Sciatic nerve (tissue), 2 donors: ENCODE measurements around the gene GLT1D1. TPM values are rescaled to one million over a fixed set of nuclear protein-coding genes. Genes with fewer than 3 reads are reported as not detected.

Experiments used
- ATAC-seq: fragments of 200-7000 bp; cut with Tn5 transposase; one replicate; pipeline ENCODE4 v1.9.1; 2020; ENCODE audit warnings: mild to moderate bottlenecking, moderate library complexity
- DNase-seq: peaks from one replicate; pipeline ENCODE4 v3.0.0-alpha.2; 2020; ENCODE audit warnings: low spot score
- intact Hi-C: fragments of 100-400 bp; cut with DNase I; formaldehyde crosslinking; loops from one replicate; pipeline ENCODE4 v1.14.2; 2022
- total RNA-seq: library from RNA; stranded (reverse); fragmentation: NEBNext Ultra II Directional; extraction: Animal tissue kit (Norgen Biotek cat#: 25700); gene quantifications from one replicate; pipeline ENCODE4 v1.2.1, GENCODE V29; 2021
- donor health status: DM: no; HTN: no; CAD: no.
- donor health status: DM: no; HTN: no; CAD: no.

Gene GLT1D1
- total RNA-seq, 1 donor from 2014 or later, result 2.0 TPM

DNA sequence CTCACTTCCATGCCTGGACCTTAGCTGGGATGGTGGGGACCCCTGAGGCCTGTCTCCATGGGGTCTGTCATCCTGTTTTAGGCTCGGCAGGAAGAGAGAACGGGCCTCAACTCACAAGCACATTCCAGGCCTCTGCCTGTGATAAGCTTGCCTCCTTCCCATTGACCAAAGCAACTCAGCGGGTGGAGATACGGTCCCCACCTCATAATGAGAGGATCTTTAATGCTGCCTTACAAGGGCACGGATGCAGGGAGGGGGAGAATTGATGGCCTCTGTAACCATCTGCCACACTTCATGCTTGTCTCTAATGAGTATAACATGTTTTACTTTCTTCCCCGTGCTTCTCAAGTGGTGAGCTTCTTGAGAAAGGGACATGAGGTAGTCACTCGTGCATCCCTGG, 50.0 kb downstream of the GLT1D1 start:
- DNase-seq (no peak), ATAC-seq (no peak)
- intact Hi-C loops, result no loop called here

DNA sequence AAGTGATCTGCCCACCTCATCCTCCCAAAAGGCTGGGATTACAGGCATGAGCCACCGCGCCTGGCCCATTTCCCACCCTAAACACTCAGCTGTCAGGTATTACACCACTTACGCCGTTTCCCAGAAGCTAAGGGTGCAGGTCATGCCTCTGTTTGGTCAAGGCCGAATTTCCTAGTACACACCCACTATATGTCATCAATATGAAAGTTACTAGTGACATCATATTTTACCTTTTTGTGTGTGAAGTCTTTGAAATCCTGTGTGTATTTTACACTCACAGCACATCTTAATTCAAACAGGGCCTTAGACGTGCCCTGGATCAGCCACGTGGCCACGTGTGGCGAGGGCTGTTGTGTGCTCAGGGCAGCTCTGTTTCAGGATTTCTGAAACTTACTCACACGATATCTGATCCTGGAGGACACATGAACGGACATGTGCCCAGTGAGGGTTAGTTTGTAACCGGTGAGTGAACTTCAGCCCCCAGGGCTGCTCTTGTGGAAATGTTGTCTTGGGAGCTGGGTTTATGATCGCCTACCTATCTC, 51.8 kb downstream of the GLT1D1 start:
- no peak for ATAC-seq
- DNase-seq, result no peak
- intact Hi-C loops, result no loop called here

- ATAC-seq (no peak), DNase-seq (no peak)
- intact Hi-C loops, result no loop called here
These were observed 53.3 kb downstream of the GLT1D1 start for GRCh38 chr12:128906485-128907137.

GRCh38 chr12:128908254-128908653, 55.0 kb downstream of the GLT1D1 start:
- DNase-seq (no peak), ATAC-seq (no peak)
- intact Hi-C loops, result no loop called here

GRCh38 chr12:128909653-128910052, 56.4 kb downstream of the GLT1D1 start:
- no peak for DNase-seq
- intact Hi-C loops, result no loop called here
- ATAC-seq, result no peak

DNA sequence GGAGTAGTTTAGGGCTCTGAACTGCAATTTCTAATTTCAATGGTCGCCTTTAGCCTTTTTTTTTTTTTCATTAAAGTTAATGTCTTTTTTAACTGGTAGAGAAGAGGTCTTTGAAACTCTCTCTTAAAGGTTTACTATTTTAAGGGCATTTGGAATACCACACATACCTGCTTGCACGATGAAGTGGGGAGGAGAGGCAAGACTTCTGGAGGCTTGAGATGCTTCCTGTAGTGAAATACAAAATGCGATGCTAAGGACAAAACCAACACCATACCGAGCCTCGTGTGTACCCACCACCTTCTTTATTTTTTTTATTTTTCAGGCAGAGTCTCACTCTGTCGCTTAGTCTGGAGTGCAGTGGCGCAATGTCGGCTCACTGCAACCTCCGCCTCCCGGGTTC, 57.4 kb downstream of the GLT1D1 start:
- DNase-seq (no peak), ATAC-seq (no peak)

DNA sequence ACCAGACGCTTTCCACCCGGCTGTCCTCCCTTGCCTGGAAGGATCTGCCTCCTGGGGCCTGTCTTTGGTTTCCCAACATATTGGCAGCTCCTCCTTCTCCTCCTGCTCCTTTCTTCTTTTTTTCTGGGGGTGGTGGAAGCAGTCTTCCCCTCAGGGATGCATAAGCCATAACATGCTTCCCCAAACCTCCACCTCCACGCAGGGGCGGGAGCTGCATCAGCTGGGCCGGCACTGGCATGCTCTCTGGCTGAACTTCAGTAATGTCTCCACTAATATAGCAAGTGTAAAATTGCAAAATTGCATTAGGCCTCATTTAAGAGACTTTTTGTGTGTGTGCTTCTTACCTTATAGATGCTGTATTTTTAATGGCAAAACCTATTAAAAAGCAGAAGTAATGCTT, 58.6 kb downstream of the GLT1D1 start:
- DNase-seq (no peak), ATAC-seq (no peak)
- intact Hi-C loops, result no loop called here

More for the DNA sequence above, 57.4 kb downstream of the GLT1D1 start:
- intact Hi-C loops, result no loop called here

GRCh38 chr12:128914908-128915563, 61.8 kb downstream of the GLT1D1 start:
- intact Hi-C loops, result no loop called here
- ATAC-seq, result no peak
- DNase-seq, result no peak

DNA sequence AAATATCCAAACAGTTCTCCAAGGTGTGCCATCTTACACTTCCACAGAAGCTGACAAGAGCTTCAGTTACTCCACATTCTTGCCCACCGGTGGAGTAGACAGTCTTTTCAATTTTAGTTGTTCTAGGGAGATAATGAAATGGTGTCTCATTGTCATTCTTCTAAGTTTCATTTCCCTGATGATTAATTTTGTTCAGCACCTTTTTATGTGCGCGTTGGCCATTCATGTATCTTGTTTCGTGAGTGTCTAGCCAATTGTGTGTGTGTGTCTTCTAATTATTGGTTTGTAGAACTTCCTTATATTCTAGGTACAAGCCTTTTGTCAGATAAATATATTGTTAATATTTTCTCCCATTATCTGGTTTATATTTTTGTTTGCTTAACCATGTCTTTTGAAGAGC, 63.1 kb downstream of the GLT1D1 start:
- intact Hi-C loops, result no loop called here
- no peak for DNase-seq
- ATAC-seq, result no peak

GRCh38 chr12:128918481-128919260, 65.4 kb downstream of the GLT1D1 start:
- intact Hi-C loops, result no loop called here
- DNase-seq (no peak), ATAC-seq (no peak)

DNA sequence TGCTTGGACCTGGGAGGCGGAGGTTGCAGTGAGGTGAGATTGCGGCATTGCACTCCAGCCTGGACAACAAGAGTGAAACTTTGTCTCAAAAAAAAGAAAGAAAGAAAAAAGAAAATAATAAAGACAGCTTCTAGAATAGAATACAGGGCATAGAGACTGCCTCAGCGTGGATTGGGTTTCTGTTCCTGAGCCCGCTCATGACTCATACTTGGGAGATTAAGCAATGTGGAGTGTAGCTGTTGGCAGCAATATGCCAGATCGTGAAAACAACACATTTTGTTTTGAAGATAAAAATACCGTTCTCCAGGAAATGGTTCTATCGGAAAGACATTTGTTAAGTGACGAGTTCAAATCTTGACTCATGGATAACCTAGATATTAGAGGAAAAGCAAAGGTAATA, 67.2 kb downstream of the GLT1D1 start:
- intact Hi-C loops, result no loop called here
- ATAC-seq, result peak; percentile 89
- no peak for DNase-seq

GRCh38 chr12:128928361-128928760, 75.1 kb downstream of the GLT1D1 start:
- DNase-seq, result no peak
- ATAC-seq, result no peak
- intact Hi-C loops, result no loop called here

- intact Hi-C loops, result no loop called here
- ATAC-seq, result peak; percentile 26
- no peak for DNase-seq
These were observed 75.8 kb downstream of the GLT1D1 start for GRCh38 chr12:128929057-128929456.

DNA sequence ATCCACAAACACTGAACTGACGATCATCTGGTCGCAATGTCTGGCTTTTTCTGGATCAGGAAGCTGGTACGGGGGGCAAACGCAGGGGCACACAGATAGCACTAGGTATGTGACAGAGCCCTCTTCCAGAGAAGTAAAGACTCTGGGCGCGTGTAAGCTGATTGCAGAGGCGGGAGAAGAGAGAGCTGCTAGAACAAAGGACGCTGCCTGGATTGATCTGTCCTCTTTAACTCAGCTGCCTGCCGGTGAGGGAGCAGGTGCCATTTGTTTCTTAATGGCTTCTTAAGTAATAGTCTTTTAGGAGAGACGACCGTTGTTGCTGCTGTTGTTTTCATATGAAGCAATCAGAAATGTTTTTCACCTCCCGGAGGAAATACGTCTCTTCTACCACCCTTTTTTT, 77.3 kb downstream of the GLT1D1 start:
- no peak for ATAC-seq
- DNase-seq, result no peak
- intact Hi-C loops, result no loop called here

DNA sequence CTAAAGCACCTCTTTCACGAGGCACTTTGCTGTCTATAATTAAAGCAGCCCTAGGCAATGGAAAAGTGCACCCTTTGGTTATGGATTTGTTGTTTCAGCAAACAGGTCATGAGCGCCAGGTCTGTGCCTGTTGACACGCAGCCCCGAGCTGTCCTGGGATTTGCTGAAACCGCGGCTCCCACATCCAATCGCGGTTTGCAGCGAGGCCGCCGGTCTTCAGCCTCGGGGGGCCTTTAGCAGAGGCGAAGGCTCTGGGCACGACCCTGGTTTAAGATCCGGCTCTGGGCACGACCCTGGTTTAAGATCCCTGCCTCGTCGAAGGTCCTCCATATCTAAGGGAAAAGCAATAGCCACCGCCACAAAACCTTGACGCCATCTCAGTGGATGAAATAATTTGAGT, 79.2 kb downstream of the GLT1D1 start:
- no peak for DNase-seq
- intact Hi-C loops, result no loop called here
- ATAC-seq, result no peak

- DNase-seq, result no peak
- intact Hi-C loops, result no loop called here
- no peak for ATAC-seq
These were observed 79.8 kb downstream of the GLT1D1 start for GRCh38 chr12:128933039-128933438.

DNA sequence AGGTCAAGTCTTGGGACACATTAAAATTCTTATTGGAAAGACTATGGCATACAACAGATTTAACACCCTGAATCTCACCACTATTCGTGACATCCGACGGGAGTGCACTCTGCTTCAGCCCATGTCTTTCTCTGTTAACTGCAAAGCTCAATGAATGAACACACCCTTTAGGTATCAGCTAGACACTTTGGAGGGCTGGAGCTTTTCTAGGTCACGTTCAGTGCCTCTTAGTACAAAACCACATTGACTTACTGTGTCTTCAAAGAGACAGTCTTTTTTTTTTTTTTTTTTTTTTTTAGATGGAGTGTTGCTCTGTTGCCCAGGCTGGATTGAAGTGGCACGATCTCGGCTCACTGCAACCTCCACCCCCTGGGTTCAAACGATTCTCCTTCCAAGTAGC, 80.6 kb downstream of the GLT1D1 start:
- intact Hi-C loops, result no loop called here
- ATAC-seq, result no peak
- DNase-seq, result no peak

DNA sequence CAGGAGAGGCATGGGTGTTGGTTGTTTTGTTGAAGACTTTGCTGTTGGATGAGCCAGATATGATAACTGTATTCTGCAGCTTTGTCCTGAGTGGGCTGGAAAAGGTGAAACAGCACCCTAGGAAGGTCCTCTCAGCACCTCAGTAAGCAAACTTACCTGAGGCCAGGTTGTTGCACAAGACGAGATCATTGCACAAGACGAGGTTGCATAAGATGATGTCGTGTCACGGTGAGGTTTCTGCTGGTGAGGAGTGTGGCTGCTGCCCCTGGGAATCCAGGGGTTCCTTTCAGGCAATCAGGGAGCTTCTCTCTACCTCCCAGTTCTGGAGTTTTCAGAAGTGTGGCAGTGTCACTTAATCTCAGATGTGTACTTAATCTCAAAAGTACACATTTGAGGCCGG, 85.6 kb downstream of the GLT1D1 start:
- DNase-seq (no peak), ATAC-seq (no peak)
- intact Hi-C loops, result no loop called here

DNA sequence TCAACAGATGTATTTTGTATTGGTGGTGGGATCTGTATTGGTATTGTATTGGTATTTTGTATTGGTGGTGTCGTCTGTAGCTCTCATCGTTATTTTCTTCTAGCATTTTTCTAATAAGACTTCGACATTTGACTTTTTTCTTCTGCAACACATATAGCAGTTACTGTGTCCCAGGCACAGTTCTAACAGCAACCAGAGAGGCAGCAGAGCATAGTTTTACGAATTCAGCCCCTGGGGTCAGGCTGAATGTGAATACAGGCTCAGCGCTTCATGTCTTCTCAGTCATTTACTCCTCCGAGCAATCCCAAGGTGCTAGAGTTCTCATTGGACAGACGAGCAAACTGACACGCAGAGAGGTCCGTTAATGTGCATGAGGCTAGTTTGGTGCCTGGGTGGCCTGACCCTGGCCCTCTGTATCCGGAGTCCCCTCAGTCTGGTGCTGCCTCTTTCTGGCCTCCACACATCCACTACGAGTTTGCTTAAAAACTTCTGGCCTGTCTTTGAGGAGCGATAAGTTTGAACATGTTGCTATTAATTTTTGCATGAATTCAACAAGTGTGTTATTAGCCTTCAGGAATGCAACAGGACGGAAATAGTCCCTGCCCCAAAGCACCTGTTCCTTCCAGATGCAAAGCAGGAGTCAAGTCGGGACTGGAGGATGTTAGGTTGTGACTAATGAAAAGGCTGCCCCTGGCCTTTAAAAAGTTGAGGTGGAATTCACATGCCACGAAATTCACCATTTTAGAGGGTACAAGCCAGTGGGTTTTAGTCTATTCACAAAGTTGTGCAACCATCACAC, 87.0 kb downstream of the GLT1D1 start:
- intact Hi-C loops, result no loop called here
- ATAC-seq, result no peak
- no peak for DNase-seq
